Thoracic aorta endothelial cell (primary cell): ENCODE results near the gene YIPF1. TPM values are rescaled to one million over a fixed set of nuclear protein-coding genes. Genes with fewer than 3 reads are reported as not detected.

ENCODE experiments used
- small RNA-seq: library from RNA; depleted of rRNA; stranded (forward); fragments of <200 nt; gene quantifications from one replicate; pipeline ENCODE3, GENCODE V24; 2012
- total RNA-seq: library from RNA; depleted of rRNA; stranded (reverse); fragments of >200 nt; gene quantifications from 2 replicates; pipeline ENCODE4 v1.2.3, GENCODE V29; 2012

YIPF1 gene
- 17.1 and 23.8 TPM in 2 replicates for total RNA-seq

GRCh38 chr1:53889304-53890298 is at the start of gene YIPF1:
TSS of gene YIPF1 (minus strand) at chr1:53889797. CDS start at chr1:53888937, 860 bp downstream.

GRCh38 chr1:53893999-53894636 is 4.5 kb upstream of the YIPF1 start, which contains the start of gene DIO1:
TSS of gene DIO1 (plus strand) at chr1:53894187. CDS start at chr1:53894211, 24 bp downstream.

GRCh38 chr1:53837924-53838653 is 51.5 kb downstream of the YIPF1 start, which contains the start of gene NDC1:
TSS of gene NDC1 (minus strand) at chr1:53838296. CDS start at chr1:53838261, 35 bp downstream.

Small RNA genes within 50 kb of the gene (small RNA-seq; reads per million reads assigned to genes)
- gene AL049745.1 = not detected

Other genes starting within 250 kb of the YIPF1 start
- not detected in 2 replicates for gene GLIS1, start 150.6 kb downstream of the YIPF1 start, total RNA-seq
- 53.6 and 75.5 TPM in 2 replicates for gene NDC1, start 51.5 kb downstream of the YIPF1 start, total RNA-seq
- gene DIO1, start 4.4 kb upstream of the YIPF1 start, total RNA-seq = not detected in 2 replicates
- gene IFT25, start 55.9 kb upstream of the YIPF1 start, total RNA-seq = 33.0 and 35.2 TPM in 2 replicates
- gene LRRC42, start 56.6 kb upstream of the YIPF1 start, total RNA-seq = 26.7 and 29.2 TPM in 2 replicates
- not detected in 2 replicates for gene LDLRAD1, start 128.4 kb upstream of the YIPF1 start, total RNA-seq
- gene TMEM59, start 163.4 kb upstream of the YIPF1 start, total RNA-seq = 149 and 191 TPM in 2 replicates
- gene TCEANC2, start 163.8 kb upstream of the YIPF1 start, total RNA-seq = 3.2 and 4.0 TPM in 2 replicates